Measurements from ENCODE around the gene ATP9A.

DNA sequence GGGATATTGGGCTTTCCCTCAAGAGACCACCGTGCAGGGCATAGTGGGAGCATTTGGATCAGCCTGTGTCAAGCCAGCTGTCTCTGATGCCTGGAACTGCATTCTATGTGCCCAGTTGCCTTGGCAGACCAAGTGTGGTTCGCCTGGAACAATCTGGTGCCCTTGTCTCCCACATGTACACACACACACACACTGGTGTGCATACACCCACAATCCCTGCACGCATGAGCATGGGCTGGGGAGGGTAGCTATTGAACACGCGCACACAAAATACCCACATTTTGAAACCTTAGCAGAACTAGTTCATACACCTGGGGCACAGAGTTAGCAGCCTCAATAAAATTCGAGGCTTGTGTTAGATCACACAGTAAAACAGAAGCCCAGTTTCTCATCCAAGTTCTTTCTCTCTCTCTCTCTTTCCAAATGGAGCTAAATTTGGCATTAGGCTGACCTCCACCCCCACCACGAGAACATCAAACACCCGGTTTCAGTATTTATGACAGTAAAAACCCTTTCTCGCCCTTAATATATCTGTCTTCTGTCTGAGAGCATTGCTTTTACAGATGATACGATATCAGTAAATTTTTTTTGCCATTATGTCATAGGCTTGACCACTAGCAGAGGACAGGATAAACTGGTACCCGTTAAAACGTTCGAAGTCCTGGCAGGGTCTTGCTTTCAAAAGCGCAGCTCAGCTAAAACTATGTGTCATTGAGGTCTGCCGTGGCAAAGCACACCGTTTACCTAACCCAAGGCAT, 207.5 kb downstream of the ATP9A start:
- TF ChIP-seq, protein P1, sequence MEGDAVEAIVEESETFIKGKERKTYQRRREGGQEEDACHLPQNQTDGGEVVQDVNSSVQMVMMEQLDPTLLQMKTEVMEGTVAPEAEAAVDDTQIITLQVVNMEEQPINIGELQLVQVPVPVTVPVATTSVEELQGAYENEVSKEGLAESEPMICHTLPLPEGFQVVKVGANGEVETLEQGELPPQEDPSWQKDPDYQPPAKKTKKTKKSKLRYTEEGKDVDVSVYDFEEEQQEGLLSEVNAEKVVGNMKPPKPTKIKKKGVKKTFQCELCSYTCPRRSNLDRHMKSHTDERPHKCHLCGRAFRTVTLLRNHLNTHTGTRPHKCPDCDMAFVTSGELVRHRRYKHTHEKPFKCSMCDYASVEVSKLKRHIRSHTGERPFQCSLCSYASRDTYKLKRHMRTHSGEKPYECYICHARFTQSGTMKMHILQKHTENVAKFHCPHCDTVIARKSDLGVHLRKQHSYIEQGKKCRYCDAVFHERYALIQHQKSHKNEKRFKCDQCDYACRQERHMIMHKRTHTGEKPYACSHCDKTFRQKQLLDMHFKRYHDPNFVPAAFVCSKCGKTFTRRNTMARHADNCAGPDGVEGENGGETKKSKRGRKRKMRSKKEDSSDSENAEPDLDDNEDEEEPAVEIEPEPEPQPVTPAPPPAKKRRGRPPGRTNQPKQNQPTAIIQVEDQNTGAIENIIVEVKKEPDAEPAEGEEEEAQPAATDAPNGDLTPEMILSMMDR (IDR thresholded peaks at IDR 0.05): no peak
- TF ChIP-seq POLR2AphosphoS5 (IDR thresholded peaks at IDR 0.05): no peak
- TF ChIP-seq POLR2A (IDR thresholded peaks at IDR 0.05): no peak
- no peak for TF ChIP-seq EP300 (IDR thresholded peaks at IDR 0.05)
